ENCODE results near the gene MYT1. TPM values are rescaled to one million over a fixed set of nuclear protein-coding genes. Genes with fewer than 3 reads are reported as not detected.

Gene MYT1
- total RNA-seq, 4 donors from 2014 or later, result 0.21 TPM; not detected in 3

GRCh38 chr20:64169091-64169560, 4.9 kb downstream of the MYT1 start:
- Histone ChIP-seq H3K4me1 (no peaks in the 10 kb centered on the region), H3K4me3 (no peak overlapping the region), H3K36me3 (no peaks in the 10 kb centered on the region), H3K9me3 (no peaks in the 10 kb centered on the region), H3K27ac (no peak overlapping the region), H3K27me3 (peaks cover 0 to 7% of the 10 kb centered on the region in 2 donors)
- intact Hi-C loops (cut with DNase I; ENCODE audit: low total_unique reads), result no loop called here
- DNase-seq, result no peak
- TF ChIP-seq CTCF (IDR thresholded peaks at IDR 0.05), result no peak
- no peak for TF ChIP-seq POLR2A (IDR thresholded peaks at IDR 0.05)

- H3K9me3 ChIP-seq, result no peaks in the 10 kb centered on the region
- no peak for DNase-seq
- intact Hi-C loops (cut with DNase I; ENCODE audit: low total_unique reads), result no loop called here
- no peak overlapping the region for H3K4me3 ChIP-seq
- TF ChIP-seq POLR2A (IDR thresholded peaks at IDR 0.05) (no peak), CTCF (IDR thresholded peaks at IDR 0.05) (no peak)
- no peaks in the 10 kb centered on the region for H3K4me1 ChIP-seq
- no peak overlapping the region for H3K27ac ChIP-seq
- no peaks in the 10 kb centered on the region for H3K27me3 ChIP-seq
- no peaks in the 10 kb centered on the region for H3K36me3 ChIP-seq
Observed at GRCh38 chr20:64171211-64171610, 7.0 kb downstream of the MYT1 start.

- TF ChIP-seq POLR2A (IDR thresholded peaks at IDR 0.05) (no peak), CTCF (IDR thresholded peaks at IDR 0.05) (no peak)
- Histone ChIP-seq H3K27me3 (no peaks in the 10 kb centered on the region), H3K9me3 (no peaks in the 10 kb centered on the region), H3K4me1 (no peaks in the 10 kb centered on the region), H3K27ac (no peak overlapping the region), H3K36me3 (no peaks in the 10 kb centered on the region), H3K4me3 (no peak overlapping the region)
- no peak for DNase-seq
- intact Hi-C loops (cut with DNase I; ENCODE audit: low total_unique reads), result no loop called here
Observed at GRCh38 chr20:64173116-64173515, 8.9 kb downstream of the MYT1 start.

- Histone ChIP-seq H3K9me3 (no peaks in the 10 kb centered on the region), H3K36me3 (no peaks in the 10 kb centered on the region), H3K27ac (no peak overlapping the region), H3K4me3 (no peak overlapping the region), H3K4me1 (no peaks in the 10 kb centered on the region), H3K27me3 (no peaks in the 10 kb centered on the region)
- no peak for DNase-seq
- TF ChIP-seq CTCF (IDR thresholded peaks at IDR 0.05) (no peak), POLR2A (IDR thresholded peaks at IDR 0.05) (no peak)
- intact Hi-C loops (cut with DNase I; ENCODE audit: low total_unique reads), result no loop called here
Observed at GRCh38 chr20:64176551-64176950, 12.3 kb downstream of the MYT1 start.

GRCh38 chr20:64176971-64177370, 12.7 kb downstream of the MYT1 start:
- intact Hi-C loops (cut with DNase I; ENCODE audit: low total_unique reads), result no loop called here

GRCh38 chr20:64177384-64177783, 13.1 kb downstream of the MYT1 start:
- TF ChIP-seq CTCF (IDR thresholded peaks at IDR 0.05) (no peak), POLR2A (IDR thresholded peaks at IDR 0.05) (no peak)
- intact Hi-C loops (cut with DNase I; ENCODE audit: low total_unique reads), result no loop called here

More at GRCh38 chr20:64176971-64177370, 12.7 kb downstream of the MYT1 start:
- no peak overlapping the region for H3K27ac ChIP-seq
- H3K9me3 ChIP-seq, result no peaks in the 10 kb centered on the region
- no peak overlapping the region for H3K4me3 ChIP-seq
- H3K4me1 ChIP-seq, result no peaks in the 10 kb centered on the region
- no peak for DNase-seq
- no peak for TF ChIP-seq POLR2A (IDR thresholded peaks at IDR 0.05)
- H3K36me3 ChIP-seq, result no peaks in the 10 kb centered on the region
- H3K27me3 ChIP-seq, result no peaks in the 10 kb centered on the region

More at GRCh38 chr20:64177384-64177783, 13.1 kb downstream of the MYT1 start:
- no peak overlapping the region for H3K27ac ChIP-seq
- H3K27me3 ChIP-seq, result no peaks in the 10 kb centered on the region
- no peak for DNase-seq
- H3K9me3 ChIP-seq, result no peaks in the 10 kb centered on the region
- H3K4me1 ChIP-seq, result no peaks in the 10 kb centered on the region
- no peaks in the 10 kb centered on the region for H3K36me3 ChIP-seq
- no peak overlapping the region for H3K4me3 ChIP-seq

Data from uterus (tissue), 4 donors.